Hepatic stellate cell (primary cell): ENCODE results near the gene GRK1.
"Not testable (repeated sequence)": the region's sequence is repeated elsewhere in the genome, so short reads cannot be mapped to it uniquely, and the experiment has no call there.

Experiments
- DNase-seq: peaks from one replicate; pipeline ENCODE4 v3.0.0; 2011; ENCODE audit warnings: low spot score

The GRK1 gene

DNA sequence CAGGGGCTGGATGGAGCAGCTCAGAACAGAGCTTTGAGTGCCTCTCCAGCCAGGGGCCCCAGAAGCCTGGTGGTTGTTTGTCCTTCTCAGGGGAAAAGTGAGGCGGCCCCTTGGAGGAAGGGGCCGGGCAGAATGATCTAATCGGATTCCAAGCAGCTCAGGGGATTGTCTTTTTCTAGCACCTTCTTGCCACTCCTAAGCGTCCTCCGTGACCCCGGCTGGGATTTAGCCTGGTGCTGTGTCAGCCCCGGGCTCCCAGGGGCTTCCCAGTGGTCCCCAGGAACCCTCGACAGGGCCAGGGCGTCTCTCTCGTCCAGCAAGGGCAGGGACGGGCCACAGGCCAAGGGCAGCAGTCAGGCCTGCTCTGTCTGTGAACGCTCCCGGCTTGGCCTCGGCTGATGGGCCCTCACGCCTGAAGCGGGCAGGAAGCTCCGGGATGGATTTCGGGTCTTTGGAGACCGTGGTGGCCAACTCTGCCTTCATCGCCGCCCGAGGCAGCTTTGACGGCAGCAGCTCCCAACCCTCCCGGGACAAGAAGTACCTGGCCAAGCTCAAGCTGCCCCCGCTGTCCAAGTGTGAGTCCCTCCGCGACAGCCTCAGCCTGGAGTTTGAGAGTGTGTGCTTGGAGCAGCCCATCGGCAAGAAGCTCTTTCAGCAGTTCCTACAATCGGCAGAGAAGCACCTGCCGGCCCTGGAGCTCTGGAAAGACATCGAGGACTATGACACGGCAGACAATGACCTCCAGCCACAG, at the start of gene GRK1:
TSS of gene GRK1 (plus strand) at position 269 of the 751 bp plus-strand sequence. CDS start at position 437, 168 bp downstream.
- DNase-seq: no peak

- peak; percentile 40 for DNase-seq
Observed at GRCh38 chr13:113617961-113618360, 49.1 kb upstream of the GRK1 start.

DNA sequence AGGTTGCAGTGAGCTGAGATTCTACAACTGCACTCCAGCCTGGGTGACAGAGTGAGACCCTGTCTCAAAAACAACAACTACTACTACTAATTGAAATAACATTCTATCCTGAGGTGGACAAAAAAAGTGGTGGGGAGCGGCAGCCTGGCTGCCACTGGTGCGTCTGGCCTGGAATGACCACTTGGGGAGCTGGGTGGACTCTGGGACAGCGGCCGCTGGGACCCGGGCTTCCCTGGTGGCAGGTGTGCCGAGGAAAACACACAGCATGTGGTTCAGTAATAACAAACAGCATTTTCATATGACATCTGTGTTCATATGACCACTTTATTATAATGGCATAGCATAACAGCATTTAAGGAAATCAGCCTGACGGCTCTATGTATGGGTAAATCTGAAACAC, 48.6 kb upstream of the GRK1 start:
- DNase-seq: no peak

- no peak for DNase-seq
Observed at GRCh38 chr13:113620036-113620796, 46.8 kb upstream of the GRK1 start.

GRCh38 chr13:113621046-113621445, 46.0 kb upstream of the GRK1 start:
- no peak for DNase-seq

DNA sequence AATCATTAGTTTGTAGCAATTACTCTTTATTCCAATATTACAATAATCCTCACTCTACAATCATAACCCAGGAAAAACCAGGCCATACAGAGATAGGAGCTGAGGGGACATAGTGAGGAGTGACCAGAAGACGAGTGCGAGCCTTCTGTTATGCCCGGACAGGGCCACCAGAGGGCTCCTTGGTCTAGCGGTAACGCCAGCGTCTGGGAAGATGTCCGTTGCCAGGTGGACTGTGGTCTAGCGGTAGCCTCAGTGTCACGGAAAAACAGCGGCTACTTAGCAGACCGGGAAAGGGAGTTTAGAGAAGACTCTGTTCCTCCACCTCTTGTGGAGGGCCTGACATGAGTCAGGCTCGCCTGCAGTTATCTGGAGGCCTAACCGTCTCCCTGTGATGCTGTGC, 45.5 kb upstream of the GRK1 start:
- not testable (repeated sequence) for DNase-seq

GRCh38 chr13:113621986-113622550, 45.0 kb upstream of the GRK1 start:
- not testable (repeated sequence) for DNase-seq

GRCh38 chr13:113622791-113623490, 44.1 kb upstream of the GRK1 start:
- DNase-seq: peak; percentile 27

DNA sequence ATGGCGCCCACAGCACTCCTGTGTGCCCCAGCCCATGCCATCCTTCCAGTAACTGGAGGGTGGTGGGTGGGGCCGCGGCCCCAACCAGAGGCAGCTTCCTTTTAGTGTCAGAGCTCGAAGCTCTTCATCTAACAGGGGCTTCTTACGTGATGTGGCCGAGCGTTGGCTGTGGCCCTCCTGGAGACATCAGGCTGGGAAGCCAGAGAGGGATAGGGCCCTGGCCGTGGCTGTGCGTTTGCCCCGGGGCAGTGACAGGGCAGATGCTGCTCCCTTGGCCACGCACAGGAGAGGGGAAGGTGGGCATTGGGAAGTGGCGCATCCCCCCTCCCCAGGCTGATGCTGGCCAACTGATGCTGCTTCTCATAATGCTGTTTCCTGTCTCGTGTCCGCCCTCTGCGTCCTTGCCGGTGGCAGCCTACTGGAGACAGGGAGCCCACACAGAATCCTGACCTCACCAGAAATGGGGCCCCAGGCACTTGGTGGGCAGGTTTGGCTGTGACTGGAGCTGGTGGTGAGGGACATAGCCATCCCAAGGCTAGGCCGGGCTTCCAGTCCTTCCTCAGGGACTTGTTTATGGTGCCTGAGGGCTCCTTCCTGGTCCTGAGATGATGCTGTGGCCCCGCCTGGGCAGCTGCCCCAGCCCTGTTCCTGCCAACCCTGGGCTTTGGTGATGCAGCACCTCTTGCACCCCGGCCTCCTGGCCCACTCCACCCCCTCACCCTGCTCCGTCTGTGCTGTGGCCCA, 43.4 kb upstream of the GRK1 start:
- peak; percentile 79 for DNase-seq

DNA sequence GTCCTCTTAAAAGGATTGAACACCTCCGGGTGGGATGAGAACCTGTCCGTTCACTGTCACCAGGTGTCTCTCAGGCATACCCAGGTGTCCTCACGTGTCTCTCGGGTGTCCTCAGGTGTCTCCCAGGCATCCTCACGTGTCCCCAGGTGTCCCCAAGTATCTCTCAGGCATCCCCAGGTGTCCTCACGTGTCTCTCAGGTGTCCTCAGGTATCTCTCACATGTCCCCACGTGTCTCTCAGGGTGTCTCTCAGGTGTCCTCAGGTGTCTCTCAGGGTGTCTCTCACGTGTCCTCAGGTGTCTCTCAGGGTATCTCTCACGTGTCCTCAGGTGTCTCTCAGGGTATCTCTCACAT, 42.8 kb upstream of the GRK1 start:
- DNase-seq: no peak

DNA sequence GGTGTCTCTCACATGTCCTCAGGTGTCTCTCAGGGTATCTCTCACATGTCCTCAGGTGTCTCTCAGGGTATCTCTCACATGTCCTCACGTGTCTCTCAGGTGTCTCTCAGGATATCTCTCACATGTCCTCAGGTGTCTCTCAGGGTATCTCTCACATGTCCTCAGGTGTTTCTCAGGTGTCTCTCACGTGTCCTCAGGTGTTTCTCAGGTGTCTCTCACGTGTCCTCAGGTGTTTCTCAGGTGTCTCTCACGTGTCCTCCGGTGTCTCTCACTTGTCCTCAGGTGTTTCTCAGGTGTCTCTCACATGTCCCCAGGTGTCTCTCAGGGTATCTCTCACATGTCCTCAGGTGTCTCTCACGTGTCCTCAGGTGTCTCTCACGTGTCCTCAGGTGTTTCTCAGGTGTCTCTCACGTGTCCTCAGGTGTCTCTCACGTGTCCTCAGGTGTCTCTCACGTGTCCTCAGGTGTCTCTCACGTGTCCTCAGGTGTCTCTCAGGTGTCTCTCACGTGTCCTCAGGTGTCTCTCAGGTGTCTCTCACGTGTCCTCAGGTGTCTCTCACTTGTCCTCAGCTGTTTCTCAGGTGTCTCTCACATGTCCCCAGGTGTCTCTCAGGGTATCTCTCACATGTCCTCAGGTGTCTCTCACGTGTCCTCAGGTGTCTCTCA, 42.2 kb upstream of the GRK1 start:
- not testable (repeated sequence) for DNase-seq

DNA sequence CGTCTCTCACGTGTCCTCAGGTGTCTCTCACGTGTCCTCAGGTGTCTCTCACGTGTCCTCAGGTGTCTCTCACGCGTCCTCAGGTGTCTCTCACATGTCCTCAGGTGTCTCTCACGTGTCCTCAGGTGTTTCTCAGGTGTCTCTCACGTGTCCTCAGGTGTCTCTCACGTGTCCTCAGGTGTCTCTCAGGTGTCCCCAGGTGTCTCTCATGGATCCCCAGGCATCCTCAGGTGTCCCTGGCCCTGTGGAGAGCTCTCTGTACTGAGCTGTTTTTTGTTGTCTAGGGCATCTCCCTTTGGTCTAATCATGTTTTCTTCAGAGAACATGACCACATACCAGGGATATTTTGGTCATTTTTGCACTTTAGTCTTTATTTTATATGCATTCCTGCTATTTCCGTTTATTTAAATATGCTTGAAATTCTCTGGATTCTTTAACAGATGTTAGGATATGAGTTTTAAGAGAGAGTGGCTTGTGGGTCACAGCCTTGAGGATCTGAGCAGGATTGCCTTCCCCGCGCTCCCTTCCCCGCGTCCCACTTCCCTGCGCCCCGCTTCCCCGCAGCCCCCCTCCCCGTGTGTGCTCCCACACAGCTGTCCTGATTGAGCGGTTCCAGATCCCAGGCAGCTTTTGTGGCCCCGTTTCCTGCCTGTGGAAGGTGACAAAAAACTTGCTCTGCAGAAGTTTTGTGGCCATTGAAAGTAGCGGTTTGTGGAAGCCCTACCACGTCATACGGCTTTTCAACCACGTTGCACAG, 40.9 kb upstream of the GRK1 start:
- DNase-seq: peak; percentile 80

DNA sequence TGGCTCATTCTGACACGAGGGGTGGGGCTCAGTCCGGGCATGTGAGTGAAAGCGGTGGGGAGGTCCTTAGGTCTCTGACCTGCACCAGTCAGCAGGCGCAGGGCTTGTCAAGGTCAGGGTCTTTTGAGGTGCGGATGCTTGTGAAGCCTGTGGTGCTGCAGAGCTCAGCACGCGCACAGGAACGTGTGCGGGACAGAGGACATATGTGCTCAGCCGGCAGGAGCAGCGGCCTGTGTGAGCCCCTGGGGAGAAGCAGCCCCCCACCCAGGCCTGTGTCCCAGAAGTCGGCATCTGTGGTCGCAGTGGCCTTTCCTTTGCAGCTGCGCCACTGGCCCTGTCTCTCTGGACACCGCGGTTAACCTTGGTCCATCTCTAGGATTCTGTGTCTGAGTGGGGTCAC, 39.9 kb upstream of the GRK1 start:
- DNase-seq: no peak

- no peak for DNase-seq
Observed at GRCh38 chr13:113628291-113629270, 38.4 kb upstream of the GRK1 start.

- no peak for DNase-seq
Observed at GRCh38 chr13:113629866-113630265, 37.2 kb upstream of the GRK1 start.

- no peak for DNase-seq
Observed at GRCh38 chr13:113630296-113630695, 36.7 kb upstream of the GRK1 start.

- no peak for DNase-seq
Observed at GRCh38 chr13:113630804-113631203, 36.2 kb upstream of the GRK1 start.

GRCh38 chr13:113631341-113632095, 35.5 kb upstream of the GRK1 start:
- no peak for DNase-seq
